Epithelial cell of esophagus (primary cell): Measurements from ENCODE around the gene PSEN1.

Source experiments
- DNase-seq: peaks from one replicate; pipeline ENCODE4 v3.0.0; 2010; ENCODE audit warnings: low read depth
- H3K4me3 ChIP-seq: 2 replicates; pipeline ENCODE4 v1.5.1; 2011; ENCODE audit warnings: mild to moderate bottlenecking, low read length, control low read depth
- CTCF ChIP-seq: IDR thresholded peaks from 2 replicates; pipeline ENCODE4 v1.5.1; 2011; ENCODE audit warnings: low read depth, mild to moderate bottlenecking, low read length, control low read depth, inconsistent platforms; ENCODE audit not compliant: insufficient read depth; ENCODE audit errors: missing control alignments

PSEN1 gene

GRCh38 chr14:73243341-73243740, 107.0 kb downstream of the PSEN1 start:
- no peak for TF ChIP-seq CTCF

GRCh38 chr14:73243748-73244147, 107.4 kb downstream of the PSEN1 start:
- H3K4me3 ChIP-seq = no peak overlapping the region
- no peak for TF ChIP-seq CTCF
- no peak for DNase-seq

More at GRCh38 chr14:73243341-73243740, 107.0 kb downstream of the PSEN1 start:
- DNase-seq = no peak
- H3K4me3 ChIP-seq = no peak overlapping the region

DNA sequence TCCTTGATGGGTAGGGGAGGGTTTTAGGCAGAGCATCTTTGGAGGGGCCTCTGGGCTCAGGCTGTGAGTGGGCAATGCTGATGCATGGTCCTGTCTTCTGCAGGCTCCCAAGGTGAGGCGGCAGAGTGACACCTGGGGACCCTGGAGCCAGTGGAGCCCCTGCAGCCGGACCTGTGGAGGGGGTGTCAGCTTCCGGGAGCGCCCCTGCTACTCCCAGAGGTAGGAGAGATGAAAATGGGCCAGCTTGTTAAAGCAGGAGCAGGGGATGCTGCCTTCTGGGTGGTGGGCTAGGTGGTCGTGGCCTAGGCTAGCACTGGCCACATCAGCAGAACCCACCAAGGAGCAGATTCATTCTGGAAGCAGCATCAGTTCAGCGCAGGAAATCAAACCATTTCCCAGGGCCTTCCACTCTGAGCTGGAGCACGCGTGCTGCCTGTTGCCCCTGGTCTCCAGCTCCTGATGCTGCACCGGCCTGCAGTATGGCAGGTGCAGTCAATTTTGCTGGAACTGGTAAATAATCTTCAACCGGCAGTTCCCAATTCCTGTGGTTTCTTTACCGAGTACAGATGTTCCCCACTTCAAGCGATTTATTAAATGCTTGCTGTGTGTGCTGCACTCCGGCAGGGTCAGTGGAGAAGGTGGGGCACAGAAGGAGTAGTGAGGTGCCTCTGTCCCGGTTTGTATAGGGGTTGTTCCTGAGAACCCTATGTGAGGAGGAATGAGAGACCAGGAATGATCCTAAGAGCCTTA, 108.4 kb downstream of the PSEN1 start:
- no peak for DNase-seq
- H3K4me3 ChIP-seq = no peak overlapping the region
- TF ChIP-seq CTCF = no peak

GRCh38 chr14:73245480-73246325, 109.4 kb downstream of the PSEN1 start:
- TF ChIP-seq CTCF = no peak
- peak overlapping the region; percentile 66 for H3K4me3 ChIP-seq
- DNase-seq = peak; percentile 73

- peak overlapping the region; percentile 66 for H3K4me3 ChIP-seq
- no peak for DNase-seq
- TF ChIP-seq CTCF = no peak
These were observed 110.3 kb downstream of the PSEN1 start for GRCh38 chr14:73246387-73247150.

- H3K4me3 ChIP-seq = no peak overlapping the region
- peak; percentile 64 for DNase-seq
- no peak for TF ChIP-seq CTCF
These were observed 112.0 kb downstream of the PSEN1 start for GRCh38 chr14:73248108-73248868.
